Measurements from ENCODE around the gene MEIS1.

GRCh38 chr2:66595556-66595955, 160.6 kb downstream of the MEIS1 start:
- TF ChIP-seq CTCF (tag by site-specific recombination; IDR thresholded peaks at IDR 0.05): no peak
- TF ChIP-seq ZEB2 (tag by site-specific recombination; IDR thresholded peaks at IDR 0.05): no peak
- no peak for TF ChIP-seq HOXC10 (CRISPR knock-in tag; IDR thresholded peaks at IDR 0.05)
- TF ChIP-seq TCF7L2 (IDR thresholded peaks at IDR 0.05; ENCODE audit: borderline replicate concordance, low read depth, low read length): no peak
- TF ChIP-seq ZSCAN4 (tag by site-specific recombination; IDR thresholded peaks at IDR 0.05): no peak
- no peak for TF ChIP-seq KLF16 (tag by site-specific recombination; IDR thresholded peaks at IDR 0.05)
- TF ChIP-seq KLF17 (tag by site-specific recombination; IDR thresholded peaks at IDR 0.05): no peak
- TF ChIP-seq YY1 (tag by site-specific recombination; IDR thresholded peaks at IDR 0.05): no peak
- no peak for TF ChIP-seq REST (tag by site-specific recombination; IDR thresholded peaks at IDR 0.05)
- no peak for TF ChIP-seq ZBTB7A (tag by site-specific recombination; IDR thresholded peaks at IDR 0.05; ENCODE audit: low read depth)
- TF ChIP-seq ZNF580 (tag by site-specific recombination; IDR thresholded peaks at IDR 0.05): no peak
- no peak for TF ChIP-seq ZNF335 (tag by site-specific recombination; conservative IDR thresholded peaks at IDR 0.05)
- no peak for TF ChIP-seq ZNF280D (tag by site-specific recombination; IDR thresholded peaks at IDR 0.05)

Measured in HEK293 (cell line).